B cell (primary cell): ENCODE measurements around the gene PRKAB1.

ENCODE experiments used
- EZH2 ChIP-seq: IDR thresholded peaks from 2 replicates; pipeline ENCODE4 v1.6.1; 2012; ENCODE audit warnings: borderline replicate concordance, low read depth, mild to moderate bottlenecking, moderate library complexity, low read length; ENCODE audit not compliant: insufficient read depth, poor library complexity, severe bottlenecking
- TF ChIP-seq, protein P1 (sequence below): fragments of 200-600 bp; IDR thresholded peaks from one replicate; pipeline ENCODE4 v1.8.0; 2022; ENCODE audit warnings: antibody characterized with exemption, mild to moderate bottlenecking

DNA sequence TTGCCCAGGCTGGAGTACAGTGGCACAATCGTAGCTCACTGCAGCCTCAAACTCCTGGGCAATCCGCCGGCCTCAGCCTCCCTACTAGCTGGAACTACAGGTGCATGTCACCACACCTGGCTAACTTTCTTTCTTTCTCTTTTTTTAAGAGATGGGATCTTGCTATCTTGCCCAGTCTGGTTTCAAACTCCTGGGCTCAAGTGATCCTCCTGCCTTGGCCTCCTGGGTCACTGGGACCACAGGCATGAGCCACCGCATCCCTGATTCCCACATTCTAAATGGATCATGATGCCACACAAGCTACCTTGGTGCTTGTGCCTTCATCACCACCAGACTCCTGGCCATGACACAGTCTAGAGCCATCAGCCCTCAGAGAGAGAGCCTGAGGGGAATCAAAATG lies 43.8 kb downstream of the PRKAB1 start:
- TF ChIP-seq, protein P1, sequence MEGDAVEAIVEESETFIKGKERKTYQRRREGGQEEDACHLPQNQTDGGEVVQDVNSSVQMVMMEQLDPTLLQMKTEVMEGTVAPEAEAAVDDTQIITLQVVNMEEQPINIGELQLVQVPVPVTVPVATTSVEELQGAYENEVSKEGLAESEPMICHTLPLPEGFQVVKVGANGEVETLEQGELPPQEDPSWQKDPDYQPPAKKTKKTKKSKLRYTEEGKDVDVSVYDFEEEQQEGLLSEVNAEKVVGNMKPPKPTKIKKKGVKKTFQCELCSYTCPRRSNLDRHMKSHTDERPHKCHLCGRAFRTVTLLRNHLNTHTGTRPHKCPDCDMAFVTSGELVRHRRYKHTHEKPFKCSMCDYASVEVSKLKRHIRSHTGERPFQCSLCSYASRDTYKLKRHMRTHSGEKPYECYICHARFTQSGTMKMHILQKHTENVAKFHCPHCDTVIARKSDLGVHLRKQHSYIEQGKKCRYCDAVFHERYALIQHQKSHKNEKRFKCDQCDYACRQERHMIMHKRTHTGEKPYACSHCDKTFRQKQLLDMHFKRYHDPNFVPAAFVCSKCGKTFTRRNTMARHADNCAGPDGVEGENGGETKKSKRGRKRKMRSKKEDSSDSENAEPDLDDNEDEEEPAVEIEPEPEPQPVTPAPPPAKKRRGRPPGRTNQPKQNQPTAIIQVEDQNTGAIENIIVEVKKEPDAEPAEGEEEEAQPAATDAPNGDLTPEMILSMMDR, result no peak
- TF ChIP-seq EZH2, result no peak
